Breast epithelium (tissue), 4 donors: Measurements from ENCODE around the gene BABAM2. TPM values are rescaled to one million over a fixed set of nuclear protein-coding genes. Genes with fewer than 3 reads are reported as not detected.

Source experiments
- DNase-seq, 2 donors: peaks; one replicate each; pipeline ENCODE4 v3.0.0-alpha.2; 2019; ENCODE audit warnings: low spot score in 2 of 2
- H3K27ac ChIP-seq, 2 donors: fragments of 200-600 bp; sonication (generic) in 1 of 2; one replicate each; pipeline ENCODE4 v1.5.1; 2016 to 2019; ENCODE audit warnings: mild to moderate bottlenecking in 1 of 2
- H3K27me3 ChIP-seq, 2 donors: fragments of 200-600 bp; sonication (generic) in 1 of 2; one replicate each; pipeline versions ENCODE4 v1.5.1 to v1.6.0; 2017 to 2019; ENCODE audit warnings: control low read depth in 1 of 2, mild to moderate bottlenecking in 1 of 2
- H3K36me3 ChIP-seq: fragments of 200-600 bp; one replicate; pipeline ENCODE4 v1.5.1; 2019
- H3K4me1 ChIP-seq, 2 donors: fragments of 200-600 bp; sonication (generic); one replicate each; pipeline ENCODE4 v1.5.1; 2016 to 2019; ENCODE audit warnings: control low read depth in 1 of 2
- H3K4me3 ChIP-seq, 3 donors: fragments of 200-600 bp; sonication (generic); 1 replicate in 2 of 3; 2 replicates in 1 of 3; pipeline ENCODE4 v1.5.1; 2016 to 2019; ENCODE audit warnings: mild to moderate bottlenecking in 3 of 3, moderate library complexity in 2 of 3
- H3K9me3 ChIP-seq, 2 donors: fragments of 200-600 bp; sonication (generic) in 1 of 2; one replicate each; pipeline ENCODE4 v1.5.1; 2016 to 2019; ENCODE audit warnings: control low read depth in 1 of 2
- CTCF ChIP-seq, 3 donors: fragments of 450-650 bp; IDR thresholded peaks; one replicate each; pipeline ENCODE4 v1.5.1; 2016 to 2017; ENCODE audit warnings: antibody characterized with exemption in 3 of 3, mild to moderate bottlenecking in 3 of 3, moderate library complexity in 3 of 3
- POLR2A ChIP-seq: fragments of 450-650 bp; IDR thresholded peaks from one replicate; pipeline ENCODE4 v1.6.1; 2016; ENCODE audit warnings: antibody characterized with exemption, mild to moderate bottlenecking, moderate library complexity
- POLR2AphosphoS5 ChIP-seq, 3 donors: sonication (generic); formaldehyde crosslinking; IDR thresholded peaks; one replicate each; pipeline ENCODE4 v1.6.1; 2017; ENCODE audit warnings: antibody characterized with exemption in 3 of 3
- intact Hi-C: fragments of 100-400 bp; cut with DNase I; formaldehyde crosslinking; loops from one replicate; pipeline ENCODE4 v1.15.1; 2023; ENCODE audit warnings: low total_unique reads
- total RNA-seq, 3 donors: library from RNA; depleted of rRNA; stranded (reverse); fragments of >200 nt; gene quantifications; one replicate each; pipeline ENCODE4 v1.1.0, GENCODE V29; 2016

The BABAM2 gene
- total RNA-seq, 3 donors from 2014 or later: 34.7 to 46.2 (median 37.4) TPM

GRCh38 chr2:27942612-27943547, 52.4 kb downstream of the BABAM2 start:
- intact Hi-C loops: no loop called here
- no peaks in the 10 kb centered on the region for H3K36me3 ChIP-seq
- DNase-seq: no peak
- H3K4me1 ChIP-seq: no peaks in the 10 kb centered on the region
- TF ChIP-seq POLR2AphosphoS5 (IDR thresholded peaks at IDR 0.05): no peak
- TF ChIP-seq CTCF (IDR thresholded peaks at IDR 0.05): no peak
- no peak for TF ChIP-seq POLR2A
- H3K4me3 ChIP-seq: no peak overlapping the region
- no peak overlapping the region for H3K27ac ChIP-seq
- no peaks in the 10 kb centered on the region for H3K9me3 ChIP-seq
- no peaks in the 10 kb centered on the region for H3K27me3 ChIP-seq

- Histone ChIP-seq H3K4me1 (no peaks in the 10 kb centered on the region), H3K27me3 (no peaks in the 10 kb centered on the region), H3K4me3 (no peak overlapping the region), H3K9me3 (no peaks in the 10 kb centered on the region), H3K36me3 (no peaks in the 10 kb centered on the region), H3K27ac (no peak overlapping the region)
- intact Hi-C loops: no loop called here
- DNase-seq: no peak
- TF ChIP-seq POLR2A (no peak), CTCF (IDR thresholded peaks at IDR 0.05) (no peak), POLR2AphosphoS5 (IDR thresholded peaks at IDR 0.05) (no peak)
Observed at GRCh38 chr2:27946530-27947060, 56.1 kb downstream of the BABAM2 start.

- no peaks in the 10 kb centered on the region for H3K27me3 ChIP-seq
- peaks cover 0 to 9% of the 10 kb centered on the region in 2 donors for H3K4me1 ChIP-seq
- H3K9me3 ChIP-seq: no peaks in the 10 kb centered on the region
- DNase-seq: no peak
- H3K36me3 ChIP-seq: no peaks in the 10 kb centered on the region
- H3K27ac ChIP-seq: no peak overlapping the region
- intact Hi-C loops: no loop called here
- no peak for TF ChIP-seq POLR2A
- TF ChIP-seq POLR2AphosphoS5 (IDR thresholded peaks at IDR 0.05): no peak
- TF ChIP-seq CTCF (IDR thresholded peaks at IDR 0.05): no peak
- H3K4me3 ChIP-seq: no peak overlapping the region
Observed at GRCh38 chr2:27952070-27952469, 61.5 kb downstream of the BABAM2 start.

- no peak for DNase-seq
- H3K27ac ChIP-seq: peak overlapping the region in 1 of 2 donors; percentile 19
- intact Hi-C loops: no loop called here
- H3K36me3 ChIP-seq: no peaks in the 10 kb centered on the region
- H3K4me1 ChIP-seq: peaks cover 0 to 9% of the 10 kb centered on the region in 2 donors
- no peaks in the 10 kb centered on the region for H3K27me3 ChIP-seq
- no peaks in the 10 kb centered on the region for H3K9me3 ChIP-seq
- no peak for TF ChIP-seq POLR2AphosphoS5 (IDR thresholded peaks at IDR 0.05)
- TF ChIP-seq CTCF (IDR thresholded peaks at IDR 0.05): no peak
- TF ChIP-seq POLR2A: no peak
- no peak overlapping the region for H3K4me3 ChIP-seq
Observed at GRCh38 chr2:27953077-27953476, 62.5 kb downstream of the BABAM2 start.

- Histone ChIP-seq H3K27ac (peak overlapping the region; percentile 66 to 70), H3K4me3 (no peak overlapping the region), H3K27me3 (no peaks in the 10 kb centered on the region), H3K36me3 (no peaks in the 10 kb centered on the region), H3K9me3 (no peaks in the 10 kb centered on the region), H3K4me1 (peaks cover 0 to 11% of the 10 kb centered on the region in 2 donors)
- intact Hi-C loops: no loop called here
- DNase-seq: no peak
- TF ChIP-seq POLR2A (no peak), POLR2AphosphoS5 (IDR thresholded peaks at IDR 0.05) (no peak), CTCF (IDR thresholded peaks at IDR 0.05) (no peak)
Observed at GRCh38 chr2:27954221-27954673, 63.7 kb downstream of the BABAM2 start.
